Measurements from ENCODE around the gene HES5. TPM values are rescaled to one million over a fixed set of nuclear protein-coding genes. Genes with fewer than 3 reads are reported as not detected.

HES5 gene
- total and polyA plus RNA-seq, 10 of the 15 experiments (the other 5 are each of a cell fraction or from before 2014, with no cell fraction given), result 0.12 to 0.15 TPM; not detected in 8

DNA sequence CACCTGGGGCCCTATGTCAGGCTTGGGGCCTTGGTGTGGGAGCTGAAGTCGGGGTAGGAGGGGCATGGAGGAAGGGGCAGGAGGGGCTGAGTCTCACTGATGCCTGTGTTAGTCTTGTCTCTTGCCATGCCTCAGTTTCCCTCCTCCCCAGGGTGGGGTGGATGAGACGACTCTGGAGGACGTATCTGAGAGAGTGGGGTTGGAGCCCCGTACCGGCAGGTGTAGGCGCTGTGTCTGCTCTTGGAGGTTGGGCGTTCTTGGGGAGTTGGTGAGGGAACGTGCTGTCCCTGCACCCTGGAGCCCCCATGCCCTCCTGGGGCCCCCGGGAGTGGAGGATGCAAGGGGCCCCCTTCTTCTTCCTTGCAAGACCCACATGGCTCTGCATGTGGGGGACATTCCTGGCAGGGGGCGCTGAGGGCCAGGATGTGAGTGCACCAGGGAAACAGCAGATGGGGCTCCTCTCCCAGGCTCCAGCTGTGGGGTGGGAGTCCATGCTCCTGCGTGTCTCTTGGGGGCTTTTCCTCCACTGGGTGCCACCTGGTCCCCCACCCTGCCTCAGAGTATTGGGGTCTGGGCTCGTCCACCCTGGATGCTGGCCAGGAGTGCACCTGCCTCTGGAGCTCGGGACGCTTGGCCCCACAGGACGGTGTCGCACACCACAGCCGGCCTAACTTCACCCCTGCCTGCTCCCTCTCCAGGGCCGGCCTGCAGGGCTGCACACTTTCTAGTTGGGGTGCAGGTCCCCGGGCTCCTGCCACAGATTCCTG is 24.7 kb upstream of the HES5 start (continued):
- peak; percentile 75 for TF ChIP-seq GATAD2B (conservative IDR thresholded peaks at IDR 0.05; ENCODE audit: low read depth)
- TF ChIP-seq, protein P1, sequence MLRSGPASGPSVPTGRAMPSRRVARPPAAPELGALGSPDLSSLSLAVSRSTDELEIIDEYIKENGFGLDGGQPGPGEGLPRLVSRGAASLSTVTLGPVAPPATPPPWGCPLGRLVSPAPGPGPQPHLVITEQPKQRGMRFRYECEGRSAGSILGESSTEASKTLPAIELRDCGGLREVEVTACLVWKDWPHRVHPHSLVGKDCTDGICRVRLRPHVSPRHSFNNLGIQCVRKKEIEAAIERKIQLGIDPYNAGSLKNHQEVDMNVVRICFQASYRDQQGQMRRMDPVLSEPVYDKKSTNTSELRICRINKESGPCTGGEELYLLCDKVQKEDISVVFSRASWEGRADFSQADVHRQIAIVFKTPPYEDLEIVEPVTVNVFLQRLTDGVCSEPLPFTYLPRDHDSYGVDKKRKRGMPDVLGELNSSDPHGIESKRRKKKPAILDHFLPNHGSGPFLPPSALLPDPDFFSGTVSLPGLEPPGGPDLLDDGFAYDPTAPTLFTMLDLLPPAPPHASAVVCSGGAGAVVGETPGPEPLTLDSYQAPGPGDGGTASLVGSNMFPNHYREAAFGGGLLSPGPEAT (IDR thresholded peaks at IDR 0.05; ENCODE audit: low read depth), result 0 out of 2 replicates have a peak, but pooled peaks have one; percentile 11
- peak; percentile 88 for TF ChIP-seq RAD21 (IDR thresholded peaks at IDR 0.05; ENCODE audit: insufficient read depth, low read depth, low read length)
- peak; percentile 86 for TF ChIP-seq SMC3 (IDR thresholded peaks at IDR 0.05; ENCODE audit: borderline replicate concordance, low read length)
- TF ChIP-seq, protein P2, sequence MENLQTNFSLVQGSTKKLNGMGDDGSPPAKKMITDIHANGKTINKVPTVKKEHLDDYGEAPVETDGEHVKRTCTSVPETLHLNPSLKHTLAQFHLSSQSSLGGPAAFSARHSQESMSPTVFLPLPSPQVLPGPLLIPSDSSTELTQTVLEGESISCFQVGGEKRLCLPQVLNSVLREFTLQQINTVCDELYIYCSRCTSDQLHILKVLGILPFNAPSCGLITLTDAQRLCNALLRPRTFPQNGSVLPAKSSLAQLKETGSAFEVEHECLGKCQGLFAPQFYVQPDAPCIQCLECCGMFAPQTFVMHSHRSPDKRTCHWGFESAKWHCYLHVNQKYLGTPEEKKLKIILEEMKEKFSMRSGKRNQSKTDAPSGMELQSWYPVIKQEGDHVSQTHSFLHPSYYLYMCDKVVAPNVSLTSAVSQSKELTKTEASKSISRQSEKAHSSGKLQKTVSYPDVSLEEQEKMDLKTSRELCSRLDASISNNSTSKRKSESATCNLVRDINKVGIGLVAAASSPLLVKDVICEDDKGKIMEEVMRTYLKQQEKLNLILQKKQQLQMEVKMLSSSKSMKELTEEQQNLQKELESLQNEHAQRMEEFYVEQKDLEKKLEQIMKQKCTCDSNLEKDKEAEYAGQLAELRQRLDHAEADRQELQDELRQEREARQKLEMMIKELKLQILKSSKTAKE (IDR thresholded peaks at IDR 0.05; ENCODE audit: low read depth, poor library complexity, severe bottlenecking), result no peak
- TF ChIP-seq PML (IDR thresholded peaks at IDR 0.05; ENCODE audit: low read length), result no peak
- TF ChIP-seq BACH1 (IDR thresholded peaks at IDR 0.05; ENCODE audit: borderline replicate concordance), result 0 out of 2 replicates have a peak, but pooled peaks have one; percentile 28
- TF ChIP-seq RB1 (IDR thresholded peaks at IDR 0.05; ENCODE audit: borderline replicate concordance), result no peak
- TF ChIP-seq, protein P3, sequence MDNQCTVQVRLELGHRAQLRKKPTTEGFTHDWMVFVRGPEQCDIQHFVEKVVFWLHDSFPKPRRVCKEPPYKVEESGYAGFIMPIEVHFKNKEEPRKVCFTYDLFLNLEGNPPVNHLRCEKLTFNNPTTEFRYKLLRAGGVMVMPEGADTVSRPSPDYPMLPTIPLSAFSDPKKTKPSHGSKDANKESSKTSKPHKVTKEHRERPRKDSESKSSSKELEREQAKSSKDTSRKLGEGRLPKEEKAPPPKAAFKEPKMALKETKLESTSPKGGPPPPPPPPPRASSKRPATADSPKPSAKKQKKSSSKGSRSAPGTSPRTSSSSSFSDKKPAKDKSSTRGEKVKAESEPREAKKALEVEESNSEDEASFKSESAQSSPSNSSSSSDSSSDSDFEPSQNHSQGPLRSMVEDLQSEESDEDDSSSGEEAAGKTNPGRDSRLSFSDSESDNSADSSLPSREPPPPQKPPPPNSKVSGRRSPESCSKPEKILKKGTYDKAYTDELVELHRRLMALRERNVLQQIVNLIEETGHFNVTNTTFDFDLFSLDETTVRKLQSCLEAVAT (IDR thresholded peaks at IDR 0.05), result peak; percentile 96
- 0 out of 2 replicates have a peak, but pooled peaks have one; percentile 17 for TF ChIP-seq NBN (IDR thresholded peaks at IDR 0.05)
- TF ChIP-seq MXI1 (IDR thresholded peaks at IDR 0.05; ENCODE audit: low read depth, low read length), result peak; percentile 64
- TF ChIP-seq, protein P4, sequence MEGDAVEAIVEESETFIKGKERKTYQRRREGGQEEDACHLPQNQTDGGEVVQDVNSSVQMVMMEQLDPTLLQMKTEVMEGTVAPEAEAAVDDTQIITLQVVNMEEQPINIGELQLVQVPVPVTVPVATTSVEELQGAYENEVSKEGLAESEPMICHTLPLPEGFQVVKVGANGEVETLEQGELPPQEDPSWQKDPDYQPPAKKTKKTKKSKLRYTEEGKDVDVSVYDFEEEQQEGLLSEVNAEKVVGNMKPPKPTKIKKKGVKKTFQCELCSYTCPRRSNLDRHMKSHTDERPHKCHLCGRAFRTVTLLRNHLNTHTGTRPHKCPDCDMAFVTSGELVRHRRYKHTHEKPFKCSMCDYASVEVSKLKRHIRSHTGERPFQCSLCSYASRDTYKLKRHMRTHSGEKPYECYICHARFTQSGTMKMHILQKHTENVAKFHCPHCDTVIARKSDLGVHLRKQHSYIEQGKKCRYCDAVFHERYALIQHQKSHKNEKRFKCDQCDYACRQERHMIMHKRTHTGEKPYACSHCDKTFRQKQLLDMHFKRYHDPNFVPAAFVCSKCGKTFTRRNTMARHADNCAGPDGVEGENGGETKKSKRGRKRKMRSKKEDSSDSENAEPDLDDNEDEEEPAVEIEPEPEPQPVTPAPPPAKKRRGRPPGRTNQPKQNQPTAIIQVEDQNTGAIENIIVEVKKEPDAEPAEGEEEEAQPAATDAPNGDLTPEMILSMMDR (IDR thresholded peaks at IDR 0.05 in 2 of 3, conservative IDR thresholded peaks at IDR 0.05 in 1 of 3; ENCODE audit: control insufficient read depth in 2 of 3, extremely low read depth in 1 of 3, insufficient read depth in 1 of 3, low read depth in 3 of 3, low read length in 3 of 3), result peak; percentile 77 to 94 (median 80)
- TF ChIP-seq LARP7 (IDR thresholded peaks at IDR 0.05), result peak; percentile 45; the same call in 1 of the 2 replicates
- TF ChIP-seq POLR2AphosphoS2 (IDR thresholded peaks at IDR 0.05; ENCODE audit: low read depth, low read length), result no peak
- peak in 1 of 2 experiments; percentile 16; a peak in 2 of 4 replicates for TF ChIP-seq BHLHE40 (IDR thresholded peaks at IDR 0.05; ENCODE audit: borderline replicate concordance in 1 of 2, low read depth in 2 of 2, low read length in 1 of 2)
- 0 out of 2 replicates have a peak, but pooled peaks have one; percentile 32 for TF ChIP-seq STAT1 (conservative IDR thresholded peaks at IDR 0.05)
